ENCODE results near the gene RPL23.

- TF ChIP-seq CTCF (conservative IDR thresholded peaks at IDR 0.05; ENCODE audit: low read depth, low read length) (no peak), EZH2 (IDR thresholded peaks at IDR 0.05; ENCODE audit: low read length, unreplicated experiment) (no peak)
Measured at GRCh38 chr17:38900978-38901656, 47.6 kb upstream of the RPL23 start.

Measured in PC-3 (cell line).